Sigmoid colon (tissue), 4 donors: ENCODE data around the gene SECTM1.

Experiments
- CTCF ChIP-seq, 4 experiments: fragments of 450-650 bp in 3 of 4; fragments of 200-600 bp in 1 of 4; IDR thresholded peaks; one replicate each; pipeline ENCODE4 v1.5.1; 2016 to 2019; ENCODE audit warnings: antibody characterized with exemption in 4 of 4, mild to moderate bottlenecking in 3 of 4, moderate library complexity in 2 of 4
- POLR2A ChIP-seq, 2 donors: fragments of 450-650 bp; IDR thresholded peaks; one replicate each; pipeline ENCODE4 v1.6.1; 2016; ENCODE audit warnings: antibody characterized with exemption in 2 of 2, mild to moderate bottlenecking in 2 of 2, moderate library complexity in 2 of 2
- POLR2AphosphoS5 ChIP-seq, 4 donors: sonication (generic); formaldehyde crosslinking; IDR thresholded peaks; one replicate each; pipeline ENCODE4 v1.6.1; 2017; ENCODE audit warnings: antibody characterized with exemption in 4 of 4

DNA sequence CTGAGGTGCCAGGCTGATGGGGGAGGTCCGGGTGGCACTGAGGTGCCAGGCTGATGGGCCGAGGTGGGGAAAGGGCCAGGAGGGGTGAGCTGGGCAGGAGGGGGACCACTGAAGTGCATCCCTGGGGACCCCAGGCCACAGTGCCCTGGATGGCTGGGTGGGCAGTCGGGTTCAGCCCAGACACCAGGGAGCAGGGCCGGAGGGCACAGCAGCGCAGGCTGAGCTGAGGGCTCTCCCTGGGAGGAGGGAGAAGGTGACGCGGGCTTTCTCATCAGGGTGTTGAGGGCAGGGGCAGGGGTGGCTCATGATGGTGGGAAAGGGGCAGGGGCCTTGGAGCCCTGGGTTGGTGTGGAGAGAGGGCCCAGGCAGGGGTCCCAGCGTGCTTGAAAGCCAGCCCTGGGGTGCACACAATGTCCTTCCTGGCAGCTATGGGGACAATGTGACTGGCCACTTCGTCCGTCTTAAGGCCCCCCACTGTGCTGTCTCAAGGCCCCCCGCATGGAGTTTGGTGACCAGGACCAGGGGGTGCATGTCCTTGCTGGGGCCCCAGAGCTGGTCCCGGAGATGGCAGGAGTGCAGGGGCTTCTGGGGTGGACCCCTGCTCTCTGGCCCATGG, 32.2 kb downstream of the SECTM1 start:
- TF ChIP-seq POLR2A (IDR thresholded peaks at IDR 0.05) = no peak
- no peak for TF ChIP-seq CTCF (IDR thresholded peaks at IDR 0.05)
- no peak for TF ChIP-seq POLR2AphosphoS5 (IDR thresholded peaks at IDR 0.05)
